Glutamatergic neuron (in vitro differentiated cells): Measurements from ENCODE around the gene MECR. TPM values are rescaled to one million over a fixed set of nuclear protein-coding genes. Genes with fewer than 3 reads are reported as not detected.

Experiments used
- DNase-seq: peaks from one replicate; pipeline ENCODE4 v3.0.0; 2022
- H3K27ac Mint-ChIP-seq: one replicate; pipeline ENCODE4 v1.8.0; 2020; ENCODE audit warnings: mild to moderate bottlenecking, mixed read lengths, inconsistent platforms; ENCODE audit not compliant: unreplicated experiment
- H3K27me3 Mint-ChIP-seq: one replicate; pipeline ENCODE4 v1.8.0; 2020; ENCODE audit warnings: mild to moderate bottlenecking, moderate library complexity, mixed read lengths, inconsistent platforms; ENCODE audit not compliant: unreplicated experiment
- H3K36me3 Mint-ChIP-seq: one replicate; pipeline ENCODE4 v1.8.0; 2020; ENCODE audit warnings: mild to moderate bottlenecking, mixed read lengths, inconsistent platforms; ENCODE audit not compliant: unreplicated experiment
- H3K4me1 Mint-ChIP-seq: one replicate; pipeline ENCODE4 v1.8.0; 2020; ENCODE audit warnings: mild to moderate bottlenecking, low read depth, mixed read lengths, inconsistent platforms; ENCODE audit not compliant: unreplicated experiment
- H3K4me3 Mint-ChIP-seq: one replicate; pipeline ENCODE4 v1.8.0; 2020; ENCODE audit warnings: mild to moderate bottlenecking, mixed read lengths, inconsistent platforms; ENCODE audit not compliant: unreplicated experiment
- H3K9me3 Mint-ChIP-seq: one replicate; pipeline ENCODE4 v1.8.0; 2020; ENCODE audit warnings: mild to moderate bottlenecking, moderate library complexity, mixed read lengths, inconsistent platforms; ENCODE audit not compliant: unreplicated experiment
- total RNA-seq: library from RNA; stranded (reverse); fragmentation: NEBNext Ultra II Directional; extraction: Animal tissue kit (Norgen Biotek cat#: 25700); gene quantifications from one replicate; pipeline ENCODE4 v1.2.1, GENCODE V29; 2021; ENCODE audit not compliant: unreplicated experiment
- TF ChIP-seq, protein P1 (sequence below): fragments of 200-600 bp; sonication (generic); IDR thresholded peaks from one replicate; pipeline ENCODE4 v1.5.0; 2021; ENCODE audit not compliant: partially characterized antibody, unreplicated experiment

The MECR gene
- total RNA-seq, 1 donor from 2014 or later: 21.4 TPM

DNA sequence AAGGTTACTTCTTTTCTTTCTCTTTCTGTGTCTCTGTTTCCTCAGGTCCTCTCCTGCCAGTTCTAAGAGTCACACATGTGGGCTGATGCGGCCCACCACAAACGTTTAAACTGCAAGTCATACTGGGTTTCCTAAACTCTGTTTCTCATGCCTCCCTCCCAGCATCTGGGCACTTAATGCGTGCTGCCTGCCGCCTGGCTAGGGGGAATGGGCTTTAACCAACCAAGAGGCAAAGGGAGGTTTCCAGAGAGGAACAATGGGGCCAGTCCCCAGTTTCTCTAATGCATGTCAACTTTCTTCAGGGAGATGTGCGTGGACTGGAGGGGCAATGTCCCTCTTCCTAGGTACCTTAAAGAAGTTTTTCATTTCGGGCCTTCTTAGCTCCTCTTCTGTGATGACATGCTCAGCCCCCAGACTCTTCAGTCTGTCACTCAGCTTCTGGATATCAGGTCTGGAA lies 29.1 kb downstream of the MECR start:
- no peaks in the 10 kb centered on the region for H3K27me3 Mint-ChIP-seq
- TF ChIP-seq, protein P1, sequence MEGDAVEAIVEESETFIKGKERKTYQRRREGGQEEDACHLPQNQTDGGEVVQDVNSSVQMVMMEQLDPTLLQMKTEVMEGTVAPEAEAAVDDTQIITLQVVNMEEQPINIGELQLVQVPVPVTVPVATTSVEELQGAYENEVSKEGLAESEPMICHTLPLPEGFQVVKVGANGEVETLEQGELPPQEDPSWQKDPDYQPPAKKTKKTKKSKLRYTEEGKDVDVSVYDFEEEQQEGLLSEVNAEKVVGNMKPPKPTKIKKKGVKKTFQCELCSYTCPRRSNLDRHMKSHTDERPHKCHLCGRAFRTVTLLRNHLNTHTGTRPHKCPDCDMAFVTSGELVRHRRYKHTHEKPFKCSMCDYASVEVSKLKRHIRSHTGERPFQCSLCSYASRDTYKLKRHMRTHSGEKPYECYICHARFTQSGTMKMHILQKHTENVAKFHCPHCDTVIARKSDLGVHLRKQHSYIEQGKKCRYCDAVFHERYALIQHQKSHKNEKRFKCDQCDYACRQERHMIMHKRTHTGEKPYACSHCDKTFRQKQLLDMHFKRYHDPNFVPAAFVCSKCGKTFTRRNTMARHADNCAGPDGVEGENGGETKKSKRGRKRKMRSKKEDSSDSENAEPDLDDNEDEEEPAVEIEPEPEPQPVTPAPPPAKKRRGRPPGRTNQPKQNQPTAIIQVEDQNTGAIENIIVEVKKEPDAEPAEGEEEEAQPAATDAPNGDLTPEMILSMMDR: no peak
- H3K27ac Mint-ChIP-seq: no peak overlapping the region
- H3K36me3 Mint-ChIP-seq: no peaks in the 10 kb centered on the region
- H3K4me1 Mint-ChIP-seq: peaks cover 17% of the 10 kb centered on the region
- DNase-seq: no peak
- H3K9me3 Mint-ChIP-seq: no peaks in the 10 kb centered on the region
- H3K4me3 Mint-ChIP-seq: no peak overlapping the region

DNA sequence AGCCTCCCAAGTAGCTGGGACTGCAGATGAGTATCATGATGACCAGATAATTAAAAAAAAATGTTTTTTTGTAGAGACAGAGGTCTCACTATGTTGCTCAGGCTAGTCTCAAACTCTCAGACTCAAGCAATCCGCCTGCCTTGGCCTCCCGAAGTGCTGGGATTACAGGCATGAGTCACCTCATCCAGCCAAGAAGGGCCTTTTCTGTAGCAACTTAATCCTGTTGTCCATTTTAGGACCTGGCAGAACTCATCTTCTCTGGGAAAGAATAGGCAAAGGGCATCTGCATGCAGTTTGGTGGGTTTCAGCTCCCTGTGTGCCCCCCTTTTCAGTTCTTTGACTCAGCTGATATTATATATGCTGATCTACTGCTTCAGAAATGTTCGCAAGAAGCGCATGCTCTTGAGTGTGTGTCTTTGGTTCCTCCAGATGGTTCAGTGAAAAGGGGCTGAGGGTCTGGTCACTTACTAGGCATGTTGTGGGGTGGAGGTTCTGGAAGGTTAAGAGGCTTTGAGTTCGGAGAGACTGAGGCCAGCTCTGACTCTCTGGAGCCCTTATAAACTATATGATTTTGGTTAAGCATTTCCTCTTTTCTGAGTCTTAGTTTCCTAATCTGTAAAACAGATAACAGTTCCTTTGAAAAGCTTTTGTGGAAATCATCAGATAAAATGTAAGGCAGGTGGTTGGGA lies 29.7 kb downstream of the MECR start:
- Mint-ChIP-seq H3K27ac (no peak overlapping the region), H3K36me3 (no peaks in the 10 kb centered on the region), H3K9me3 (no peaks in the 10 kb centered on the region), H3K4me1 (peaks cover 17% of the 10 kb centered on the region), H3K4me3 (no peak overlapping the region), H3K27me3 (no peaks in the 10 kb centered on the region)
- DNase-seq: no peak
- TF ChIP-seq, protein P1: no peak

DNA sequence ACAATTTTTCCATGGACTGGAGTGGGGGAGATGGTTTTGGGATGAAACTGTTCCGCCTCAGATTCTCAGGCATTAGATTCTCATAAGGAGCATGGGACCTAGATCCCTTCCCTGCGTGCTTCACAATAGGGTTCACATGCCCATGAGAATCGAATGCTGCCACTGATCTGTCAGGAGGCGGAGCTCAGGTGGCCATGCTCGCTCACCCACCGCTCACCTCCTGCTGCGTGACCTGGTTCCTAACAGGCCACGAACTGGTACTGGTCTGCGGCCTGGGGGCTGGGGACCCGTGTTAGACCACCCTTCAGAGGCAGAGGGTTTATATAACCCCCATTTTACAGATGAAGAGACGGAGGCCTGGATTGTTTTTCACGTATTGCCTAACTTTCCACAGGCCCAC lies 32.7 kb downstream of the MECR start:
- DNase-seq: no peak
- no peak overlapping the region for H3K27ac Mint-ChIP-seq
- H3K36me3 Mint-ChIP-seq: no peaks in the 10 kb centered on the region
- peaks cover 3% of the 10 kb centered on the region for H3K27me3 Mint-ChIP-seq
- H3K4me1 Mint-ChIP-seq: peaks cover 17% of the 10 kb centered on the region
- no peaks in the 10 kb centered on the region for H3K9me3 Mint-ChIP-seq
- no peak overlapping the region for H3K4me3 Mint-ChIP-seq
- TF ChIP-seq, protein P1: no peak

DNA sequence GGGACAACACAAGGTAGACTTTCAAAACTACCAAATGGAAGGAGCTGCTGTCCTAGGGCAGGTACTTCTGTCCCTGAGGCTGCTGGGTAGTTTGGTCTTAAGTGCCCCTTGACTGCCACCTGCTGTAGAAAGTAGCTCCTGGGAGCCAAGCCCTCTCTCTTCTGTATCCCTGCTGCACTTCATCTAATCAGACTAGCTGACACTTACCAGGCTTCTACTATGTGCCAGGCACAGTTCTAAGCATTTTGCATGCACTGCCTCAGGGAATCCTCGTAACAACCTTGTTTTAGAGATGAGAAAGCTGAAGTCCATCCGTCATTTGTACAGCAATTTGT lies 33.2 kb downstream of the MECR start:
- no peak overlapping the region for H3K27ac Mint-ChIP-seq
- no peaks in the 10 kb centered on the region for H3K36me3 Mint-ChIP-seq
- no peak overlapping the region for H3K4me3 Mint-ChIP-seq
- no peak for DNase-seq
- peaks cover 3% of the 10 kb centered on the region for H3K27me3 Mint-ChIP-seq
- no peaks in the 10 kb centered on the region for H3K9me3 Mint-ChIP-seq
- TF ChIP-seq, protein P1: no peak
- H3K4me1 Mint-ChIP-seq: peaks cover 15% of the 10 kb centered on the region

DNA sequence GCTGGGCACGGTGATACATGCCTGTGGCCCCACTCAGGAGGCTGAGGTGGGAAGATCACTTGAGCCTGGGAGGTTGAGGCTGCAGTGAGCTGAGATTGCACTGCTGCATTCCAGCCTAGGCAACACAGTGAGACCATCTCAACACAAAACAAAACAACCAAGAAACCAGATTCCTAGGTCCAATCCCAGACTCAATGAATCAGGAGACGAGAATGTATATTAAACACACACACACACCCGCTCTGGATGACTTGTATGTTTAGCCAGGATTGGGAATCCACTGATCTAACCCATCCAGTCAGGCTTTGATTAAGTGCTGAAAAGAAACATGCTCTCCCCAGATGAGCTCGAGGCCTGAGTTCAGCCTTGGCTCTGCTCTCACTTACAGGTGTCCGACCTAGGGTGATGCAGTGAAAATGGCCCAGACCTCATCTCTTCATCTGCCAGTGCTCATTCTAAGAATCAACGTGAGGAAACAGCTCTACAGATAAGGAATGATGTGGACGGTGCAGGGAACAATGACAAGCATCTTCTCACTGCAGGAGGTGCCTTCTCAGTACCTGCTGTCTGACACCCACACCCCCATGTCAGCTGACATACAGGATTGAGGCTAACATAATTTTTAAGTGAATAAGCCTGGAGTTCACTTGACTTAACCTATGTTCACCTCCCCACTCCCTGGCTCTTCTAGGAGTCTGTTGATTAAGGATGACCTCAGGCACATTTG lies 33.7 kb downstream of the MECR start:
- DNase-seq: no peak
- TF ChIP-seq, protein P1: no peak
- peaks cover 3% of the 10 kb centered on the region for H3K27me3 Mint-ChIP-seq
- no peak overlapping the region for H3K27ac Mint-ChIP-seq
- peaks cover 10% of the 10 kb centered on the region for H3K4me1 Mint-ChIP-seq
- H3K36me3 Mint-ChIP-seq: no peaks in the 10 kb centered on the region
- no peaks in the 10 kb centered on the region for H3K9me3 Mint-ChIP-seq
- H3K4me3 Mint-ChIP-seq: no peak overlapping the region
